Islet of Langerhans (tissue), 1 donor: ENCODE data around the gene SYPL2.
"Not testable (repeated sequence)": the region's sequence is repeated elsewhere in the genome, so short reads cannot be mapped to it uniquely, and the experiment has no call there.

Experiments
- FAIRE-seq: peaks from one replicate; lab custom pipeline; 2011; peaks lifted over from hg19 to GRCh38; lab: Jason Lieb, UNC

The SYPL2 gene

GRCh38 chr1:109472779-109473178 lies 6.4 kb downstream of the SYPL2 start:
- no peak for FAIRE-seq

DNA sequence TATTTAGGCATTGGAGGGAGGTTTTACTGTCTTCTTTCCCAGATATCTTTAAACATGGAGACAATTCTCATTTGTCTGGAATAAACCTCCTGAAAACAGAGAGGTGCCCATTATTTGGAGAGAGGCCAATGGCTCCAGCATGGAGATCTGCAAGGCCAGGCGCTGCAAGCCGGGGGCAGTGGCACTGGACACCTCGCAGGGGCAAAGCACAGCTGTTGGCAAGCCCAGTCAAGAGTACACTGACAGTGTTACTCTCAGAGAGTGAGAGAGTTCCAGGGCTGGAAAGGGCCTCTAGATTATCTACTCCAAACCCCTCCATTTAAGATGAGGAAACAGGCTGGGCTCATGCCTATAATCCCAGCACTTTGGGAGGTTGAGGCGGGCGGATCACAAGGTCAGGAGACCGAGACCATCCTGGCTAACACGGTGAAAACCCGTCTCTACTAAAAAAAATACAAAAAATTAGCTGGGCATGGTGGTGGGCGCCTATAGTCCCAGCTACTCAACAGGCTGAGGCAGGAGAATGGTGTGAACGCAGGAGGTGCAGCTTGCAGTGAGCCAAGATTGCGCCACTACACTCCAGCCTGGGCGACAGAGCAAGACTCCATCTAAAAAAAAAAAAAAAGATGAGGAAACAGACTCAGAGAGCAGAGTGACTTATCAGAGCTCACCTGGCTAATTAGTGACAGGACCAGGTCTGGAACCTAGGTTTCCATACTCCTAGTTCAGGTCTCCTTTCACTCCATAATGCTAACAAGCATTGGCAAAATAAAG lies 7.1 kb downstream of the SYPL2 start:
- FAIRE-seq: not testable (repeated sequence)

GRCh38 chr1:109474697-109475096 lies 8.4 kb downstream of the SYPL2 start:
- no peak for FAIRE-seq

- no peak for FAIRE-seq
Observed at GRCh38 chr1:109475261-109475660, 8.9 kb downstream of the SYPL2 start.

GRCh38 chr1:109476825-109477224 lies 10.5 kb downstream of the SYPL2 start:
- FAIRE-seq: no peak

DNA sequence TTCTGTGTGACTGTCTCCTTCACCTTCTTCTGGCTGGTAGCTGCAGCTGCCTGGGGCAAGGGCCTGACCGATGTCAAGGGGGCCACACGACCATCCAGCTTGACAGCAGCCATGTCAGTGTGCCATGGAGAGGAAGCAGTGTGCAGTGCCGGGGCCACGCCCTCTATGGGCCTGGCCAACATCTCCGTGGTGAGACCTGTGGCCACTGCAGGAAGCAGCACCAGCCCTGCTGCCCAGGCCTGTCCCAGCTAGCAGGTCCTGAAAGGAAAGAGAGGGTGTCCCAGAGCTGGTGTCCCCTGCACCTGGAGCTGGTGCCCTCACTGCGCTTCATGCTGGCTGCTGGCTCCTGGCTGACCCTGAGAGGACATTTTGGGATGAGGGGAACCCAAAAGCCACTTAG lies 11.5 kb downstream of the SYPL2 start:
- no peak for FAIRE-seq

GRCh38 chr1:109478806-109479205 lies 12.5 kb downstream of the SYPL2 start:
- no peak for FAIRE-seq

DNA sequence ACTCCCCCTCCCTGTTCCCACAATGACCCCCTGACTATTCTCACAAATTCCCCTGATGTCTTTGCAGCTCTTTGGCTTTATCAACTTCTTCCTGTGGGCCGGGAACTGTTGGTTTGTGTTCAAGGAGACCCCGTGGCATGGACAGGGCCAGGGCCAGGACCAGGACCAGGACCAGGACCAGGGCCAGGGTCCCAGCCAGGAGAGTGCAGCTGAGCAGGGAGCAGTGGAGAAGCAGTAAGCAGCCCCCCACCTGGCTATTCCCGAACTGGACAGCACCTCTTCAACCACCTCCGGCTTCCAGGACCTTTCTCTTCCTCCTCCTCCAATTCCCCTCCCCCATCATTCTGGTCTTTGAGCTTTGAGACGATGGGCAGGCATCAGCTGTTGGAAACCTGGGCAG lies 13.0 kb downstream of the SYPL2 start:
- no peak for FAIRE-seq

DNA sequence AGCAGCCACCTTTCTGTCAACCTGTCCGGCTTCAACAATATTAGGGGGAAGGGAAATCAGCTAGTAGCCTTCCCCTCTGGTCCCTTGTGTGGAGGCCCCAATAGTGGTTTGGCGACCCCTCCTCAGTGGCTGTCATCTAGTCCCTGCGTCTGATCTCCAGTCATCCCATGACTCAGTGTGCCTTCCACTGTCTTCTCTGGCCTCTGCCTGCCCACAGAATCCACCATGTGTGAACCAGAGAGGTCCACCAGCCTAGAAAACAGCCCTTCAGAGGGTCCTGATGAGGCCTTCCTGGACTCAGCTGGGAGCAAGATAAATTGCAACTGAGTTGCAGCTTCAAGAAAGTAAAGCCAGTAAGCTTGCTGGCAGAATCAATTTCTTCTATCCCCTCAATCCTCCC lies 13.6 kb downstream of the SYPL2 start:
- no peak for FAIRE-seq

DNA sequence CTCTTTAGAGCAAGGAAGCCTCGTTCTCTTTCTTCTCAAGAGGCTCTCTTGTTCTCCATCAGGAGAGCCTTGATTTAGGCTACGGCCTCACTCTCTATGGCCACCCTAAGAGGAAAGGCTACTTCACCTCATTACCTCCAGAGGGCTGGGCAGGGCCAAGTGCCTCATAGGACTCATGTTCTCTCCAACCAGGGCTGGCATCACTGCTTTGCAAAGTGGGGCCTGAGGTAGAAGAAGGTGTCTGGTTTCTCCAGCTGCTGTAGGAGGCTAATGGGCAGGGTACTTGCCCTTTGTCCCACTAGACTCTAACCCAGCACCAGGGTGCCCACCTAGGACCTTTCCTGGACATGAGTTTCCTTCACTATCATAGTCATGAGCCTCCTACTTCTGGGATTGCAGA lies 15.3 kb downstream of the SYPL2 start:
- no peak for FAIRE-seq

DNA sequence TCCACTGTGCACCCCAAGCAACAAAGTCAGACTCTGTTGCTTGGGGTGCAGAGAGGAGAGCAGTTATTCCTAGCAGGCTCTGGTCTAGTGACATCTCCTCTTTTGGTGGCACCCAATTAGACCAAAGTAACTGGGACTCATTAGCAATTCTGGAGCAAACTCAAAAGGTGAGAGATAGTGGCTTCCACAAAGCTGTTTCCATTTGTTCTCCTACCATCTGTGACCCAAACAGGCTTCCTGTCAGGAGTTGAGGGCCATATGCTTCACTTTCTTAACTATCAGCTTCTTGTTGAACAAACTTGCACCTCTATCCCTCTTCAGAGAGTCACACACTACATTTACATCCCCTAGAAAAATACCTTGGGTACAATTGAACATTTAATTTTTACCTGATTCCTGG lies 15.9 kb downstream of the SYPL2 start:
- no peak for FAIRE-seq

DNA sequence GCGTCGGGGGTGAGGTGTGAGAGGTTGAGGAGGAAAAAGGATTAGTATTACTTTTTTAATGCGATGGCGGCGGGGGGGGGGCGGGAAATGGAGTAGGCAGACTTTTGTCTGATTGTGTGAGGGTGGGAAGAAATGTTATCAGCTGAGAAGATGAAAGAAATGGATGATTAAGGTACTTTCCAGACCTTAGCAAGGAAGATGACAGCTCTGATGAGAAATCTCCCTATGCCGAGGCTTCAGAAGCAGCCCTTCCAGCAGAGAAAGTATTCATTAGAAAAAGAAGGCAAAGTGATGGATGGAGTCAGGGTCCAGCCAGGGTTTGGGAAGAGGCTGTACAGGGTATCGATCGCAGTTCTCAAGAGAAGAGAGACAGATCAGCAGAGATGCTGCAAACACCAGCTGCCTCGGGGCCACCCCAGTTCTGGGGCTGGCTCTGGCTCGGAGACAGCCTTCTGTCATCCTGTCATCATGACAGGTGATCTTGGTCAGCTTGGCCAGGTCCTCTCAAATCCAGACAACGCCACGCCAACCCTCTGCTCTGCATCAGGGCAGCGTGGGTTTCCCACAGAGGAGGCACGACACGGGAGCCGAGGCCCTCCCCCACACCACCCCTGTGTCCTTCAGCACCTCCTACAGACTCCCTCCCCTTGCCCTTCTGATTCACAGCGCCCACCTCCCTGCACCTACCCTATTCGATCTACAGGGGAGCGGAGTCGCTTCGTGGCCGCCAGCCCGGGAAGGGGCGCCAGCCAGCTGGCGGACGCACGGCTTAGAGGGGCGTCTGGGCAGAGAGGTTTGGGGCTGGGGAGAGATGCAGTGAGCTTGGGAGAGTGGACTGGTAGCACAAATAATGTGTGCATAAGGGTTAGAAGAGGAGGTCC lies 16.7 kb downstream of the SYPL2 start:
- no peak for FAIRE-seq

- no peak for FAIRE-seq
Observed at GRCh38 chr1:109483672-109484518, 17.5 kb downstream of the SYPL2 start, which contains the start of gene ATXN7L2. ATXN7L2 (plus strand) TSS chr1:109483905; CDS start chr1:109483954, 49 bp downstream.

GRCh38 chr1:109484519-109484975 lies 18.2 kb downstream of the SYPL2 start:
- FAIRE-seq: no peak

- no peak for FAIRE-seq
Observed at GRCh38 chr1:109485001-109485400, 18.7 kb downstream of the SYPL2 start.

DNA sequence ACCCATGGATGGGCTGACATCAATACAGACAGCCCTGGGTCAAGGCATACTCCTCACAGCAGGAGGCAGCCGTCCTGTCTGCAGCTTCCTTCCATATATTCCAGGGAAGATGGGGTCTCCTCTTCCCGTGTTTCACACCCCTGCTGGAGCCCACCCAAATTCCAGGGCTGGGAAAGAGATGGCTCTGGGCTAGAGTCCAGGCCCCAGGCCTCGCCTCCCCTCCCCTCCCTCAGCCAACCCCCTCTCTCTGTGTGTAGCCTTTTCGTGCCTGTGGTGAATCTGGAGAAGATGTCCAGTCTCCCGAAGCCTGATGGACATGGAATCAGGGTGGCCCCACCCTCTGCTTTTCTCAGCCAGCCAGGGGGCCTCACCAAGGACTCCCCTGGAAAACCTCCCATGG lies 20.9 kb downstream of the SYPL2 start:
- no peak for FAIRE-seq

GRCh38 chr1:109488201-109488600 lies 21.9 kb downstream of the SYPL2 start:
- FAIRE-seq: no peak

GRCh38 chr1:109488696-109489095 lies 22.4 kb downstream of the SYPL2 start:
- no peak for FAIRE-seq

- no peak for FAIRE-seq
Observed at GRCh38 chr1:109490029-109490933, 23.9 kb downstream of the SYPL2 start.

GRCh38 chr1:109490934-109491302 lies 24.6 kb downstream of the SYPL2 start:
- no peak for FAIRE-seq

- no peak for FAIRE-seq
Observed at GRCh38 chr1:109491372-109491771, 25.0 kb downstream of the SYPL2 start.
